ENCODE results near the gene SERPINB4.

The SERPINB4 gene

DNA sequence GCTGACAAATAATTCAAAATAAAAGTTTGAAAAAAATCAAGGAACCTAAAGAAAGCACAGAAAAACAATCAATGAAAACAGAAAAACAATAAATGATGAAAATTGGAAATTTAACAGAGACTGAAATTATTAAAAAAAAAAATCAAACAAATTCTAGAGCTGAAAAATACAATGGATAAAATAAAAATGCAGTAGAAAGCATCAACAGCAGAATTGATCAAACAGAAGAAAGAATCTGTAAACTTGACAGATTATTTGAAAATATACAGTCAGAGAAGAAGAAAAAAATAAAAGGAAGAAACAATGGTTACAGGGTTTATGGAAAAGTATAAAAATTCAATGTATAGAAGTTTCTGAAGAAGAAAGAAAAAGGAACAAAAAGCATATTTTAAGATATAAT lies 16.2 kb downstream of the SERPINB4 start:
- no peak for DNase-seq (ENCODE audit: low read depth, low spot score)

DNA sequence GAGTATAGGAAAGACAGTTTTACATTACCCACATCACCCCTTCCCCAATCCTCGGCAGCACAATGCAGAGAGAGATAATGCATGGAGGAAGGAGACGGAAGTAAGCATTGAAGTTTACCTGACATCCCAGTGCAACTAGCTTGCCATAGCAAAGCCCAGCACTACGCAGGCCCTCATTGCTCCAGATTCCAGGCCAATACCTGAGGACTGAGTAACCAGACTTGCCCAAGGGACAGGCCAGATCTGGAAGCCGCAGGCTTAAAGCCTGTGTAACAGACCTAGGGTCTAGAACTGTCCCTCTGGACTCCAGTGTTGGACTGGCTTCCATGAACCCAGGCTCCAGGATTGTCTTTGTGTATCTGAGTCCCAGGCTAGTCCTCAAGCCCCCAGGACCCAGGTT lies 17.6 kb downstream of the SERPINB4 start:
- no peak for DNase-seq (ENCODE audit: low read depth, low spot score)

DNA sequence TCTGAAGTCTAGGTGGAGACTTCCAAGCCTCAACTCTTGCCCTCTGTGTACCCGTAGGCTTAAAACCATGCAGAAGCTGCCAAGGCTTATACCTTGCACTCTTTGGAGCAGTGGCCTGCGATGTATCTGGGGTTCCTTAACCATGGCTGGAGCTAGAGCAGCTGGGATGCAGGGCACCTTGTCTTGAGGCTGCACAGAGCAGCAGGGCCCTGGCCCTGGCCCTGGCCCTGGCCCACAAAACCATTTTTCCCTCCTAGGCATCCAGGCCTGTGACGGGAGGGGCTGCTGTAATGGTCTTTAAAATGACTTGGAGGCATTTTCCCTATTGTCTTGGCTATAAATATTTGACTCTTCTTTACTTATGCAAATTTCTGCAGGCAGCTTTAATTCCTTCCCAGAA lies 19.2 kb downstream of the SERPINB4 start:
- no peak for DNase-seq (ENCODE audit: low read depth, low spot score)

DNA sequence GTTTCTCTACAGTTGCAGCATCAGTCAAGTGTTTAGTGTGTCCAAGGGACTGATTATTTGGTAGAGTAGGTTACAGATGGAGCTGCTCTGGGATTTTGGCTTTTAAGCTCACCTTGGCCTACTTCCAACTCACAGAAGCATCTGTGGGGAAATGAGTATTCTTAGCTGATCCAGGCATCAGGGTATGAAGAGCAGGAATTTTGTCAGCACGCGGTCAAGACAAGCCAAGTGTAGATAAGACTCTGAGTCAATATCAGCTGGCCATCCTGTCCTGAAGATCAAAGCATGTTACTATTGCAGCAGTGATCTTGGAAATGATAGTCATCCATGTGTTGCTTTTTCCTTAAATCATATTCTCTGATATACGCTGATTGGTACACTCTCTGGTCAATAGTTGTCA lies 24.4 kb downstream of the SERPINB4 start:
- no peak for DNase-seq (ENCODE audit: low read depth, low spot score)

DNA sequence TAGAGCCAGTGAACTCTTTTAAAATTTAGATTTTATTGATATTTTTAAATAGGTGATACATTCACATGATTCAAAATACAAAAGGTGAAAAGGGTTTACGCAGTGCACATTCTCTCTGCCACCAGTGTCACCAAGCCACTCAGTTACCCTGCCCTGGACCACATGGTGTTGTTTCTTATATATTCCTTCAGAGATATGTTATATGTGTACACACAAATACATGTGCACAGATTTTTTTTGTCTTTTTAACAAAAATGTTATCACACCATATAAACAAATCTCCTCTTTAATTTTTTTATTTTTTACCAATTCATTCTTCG lies 26.2 kb downstream of the SERPINB4 start:
- no peak for DNase-seq (ENCODE audit: low read depth, low spot score)

DNA sequence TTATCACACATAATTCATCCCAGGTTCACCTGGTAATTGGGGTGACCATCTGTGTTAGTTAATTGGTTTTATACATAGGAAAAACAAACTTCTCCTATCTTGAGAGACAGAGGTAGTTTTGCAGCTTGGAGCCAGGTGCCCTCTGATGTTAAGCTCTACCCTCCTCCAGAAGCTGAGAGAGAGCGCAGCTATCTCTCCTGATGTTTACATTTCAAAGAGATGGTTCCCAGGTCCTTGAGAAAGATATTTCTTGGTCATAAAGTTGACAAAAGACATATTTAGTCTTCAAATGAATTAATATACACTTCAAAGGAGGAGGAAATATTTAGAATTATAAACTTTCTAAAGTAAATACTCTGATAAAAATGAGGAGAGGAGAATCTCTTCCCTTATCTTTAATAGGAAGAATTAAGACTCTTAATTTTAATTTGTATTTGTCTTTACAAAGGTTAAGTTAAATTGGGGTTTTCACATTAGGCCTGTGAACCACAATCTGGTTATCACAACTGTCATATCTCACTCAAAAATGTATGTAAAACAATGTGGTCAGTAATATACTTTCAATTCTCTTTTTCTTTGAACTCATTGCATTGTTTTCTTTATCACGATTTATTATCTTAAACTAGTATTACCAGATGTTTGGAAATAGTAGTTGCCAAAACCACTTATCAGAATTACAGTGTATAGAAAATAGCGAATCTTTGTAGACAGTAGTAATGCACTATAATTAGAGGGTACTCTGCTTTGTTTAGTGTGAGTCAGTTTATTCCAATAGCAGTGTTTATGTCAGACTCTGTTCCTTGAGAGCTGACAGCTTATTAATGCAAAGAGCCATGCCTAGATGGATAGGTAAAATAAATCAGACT lies 26.8 kb downstream of the SERPINB4 start:
- DNase-seq (ENCODE audit: low read depth, low spot score), result no peak

DNA sequence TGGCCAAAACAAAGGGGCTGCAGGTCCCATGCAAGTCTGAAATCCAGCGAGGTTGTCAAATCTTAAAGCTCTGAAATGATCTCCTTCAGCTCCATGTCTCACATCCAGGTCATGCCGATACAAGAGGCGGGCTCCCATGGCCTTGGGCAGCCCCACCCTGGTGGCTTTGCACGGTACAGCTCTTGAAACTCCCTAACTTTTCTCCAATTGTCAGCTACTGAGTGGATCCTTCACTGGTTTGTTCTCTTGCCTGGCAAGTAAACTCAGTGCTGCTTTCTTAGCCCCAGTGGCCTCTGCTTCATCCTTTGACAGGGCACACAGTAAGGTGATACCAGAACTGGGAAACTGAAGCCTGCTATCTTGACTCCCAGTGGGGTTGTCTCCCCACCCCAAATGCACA lies 30.6 kb downstream of the SERPINB4 start:
- DNase-seq (ENCODE audit: low read depth, low spot score), result no peak

DNA sequence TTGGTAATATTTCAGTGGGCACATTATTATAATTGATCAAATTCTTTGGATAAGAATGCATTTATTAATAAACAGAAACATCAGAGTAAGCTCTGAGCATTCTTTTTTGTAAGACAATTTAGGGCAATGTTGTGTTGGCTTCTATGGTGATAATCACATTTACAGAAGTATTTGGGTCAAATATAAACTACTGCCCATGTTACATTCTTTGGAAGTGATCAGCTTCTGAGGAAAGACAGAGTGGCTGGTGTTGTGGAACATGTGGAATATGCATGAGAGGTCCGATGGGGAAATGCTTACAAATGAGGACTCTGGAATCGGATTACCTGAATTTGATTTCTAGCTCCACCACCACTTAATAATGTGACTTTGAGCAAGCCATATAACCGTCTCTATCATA lies 37.5 kb downstream of the SERPINB4 start:
- DNase-seq (ENCODE audit: low read depth, low spot score), result no peak

DNA sequence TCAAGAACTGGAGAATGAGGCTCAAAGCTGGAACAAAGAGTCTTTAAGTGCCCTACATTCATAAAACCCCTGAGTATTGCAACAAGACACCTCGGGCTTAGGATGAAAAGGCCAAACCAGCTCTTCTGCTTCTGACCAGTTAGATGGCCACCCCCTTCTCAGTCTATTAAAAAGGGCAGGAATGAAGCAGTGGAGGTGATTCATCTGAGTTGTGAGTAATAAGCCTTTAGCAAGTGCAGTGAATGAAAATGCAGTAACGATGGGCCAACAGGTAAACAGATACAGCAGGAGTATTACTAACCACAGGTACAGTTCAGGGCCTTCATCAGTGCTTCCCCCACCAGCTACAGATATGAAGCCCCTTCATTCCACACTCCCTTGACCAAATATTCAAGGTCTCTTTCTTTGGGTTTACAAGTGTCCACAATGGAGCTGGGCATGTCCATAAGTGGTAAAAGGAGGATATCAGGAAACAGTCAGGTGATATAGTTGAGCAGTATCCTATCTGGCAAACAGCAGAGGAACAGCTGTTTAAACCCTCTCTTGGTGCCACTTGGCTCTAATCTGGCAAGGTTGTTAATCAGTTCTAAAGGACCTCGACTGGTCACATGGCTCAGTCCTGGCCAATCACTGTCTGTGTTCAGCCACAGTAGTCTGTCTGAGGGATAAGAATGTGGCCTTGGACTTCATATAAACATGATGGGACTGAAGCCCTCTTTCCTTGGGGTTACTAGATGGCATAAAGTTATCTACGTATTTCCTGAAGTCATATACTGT lies 39.1 kb downstream of the SERPINB4 start:
- no peak for DNase-seq (ENCODE audit: low read depth, low spot score)

DNA sequence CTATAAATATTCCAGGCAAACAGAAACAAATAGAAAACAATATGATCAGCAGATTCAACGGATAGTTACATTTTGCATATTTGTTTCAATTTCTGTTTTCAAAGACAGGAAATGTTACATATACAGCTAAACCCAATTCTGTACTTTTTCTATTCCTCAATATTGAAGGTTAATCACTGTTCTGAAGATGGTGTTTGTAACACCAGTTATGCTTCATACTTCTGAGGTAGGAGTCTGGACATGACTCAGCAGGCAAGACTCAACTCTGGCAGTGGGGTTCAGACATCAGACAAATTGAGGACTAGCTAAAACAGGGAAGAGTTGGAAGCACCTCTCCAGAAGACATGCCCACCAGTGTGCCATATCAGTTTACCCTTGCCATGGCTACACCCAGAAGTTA lies 40.3 kb downstream of the SERPINB4 start:
- DNase-seq (ENCODE audit: low read depth, low spot score), result no peak

DNA sequence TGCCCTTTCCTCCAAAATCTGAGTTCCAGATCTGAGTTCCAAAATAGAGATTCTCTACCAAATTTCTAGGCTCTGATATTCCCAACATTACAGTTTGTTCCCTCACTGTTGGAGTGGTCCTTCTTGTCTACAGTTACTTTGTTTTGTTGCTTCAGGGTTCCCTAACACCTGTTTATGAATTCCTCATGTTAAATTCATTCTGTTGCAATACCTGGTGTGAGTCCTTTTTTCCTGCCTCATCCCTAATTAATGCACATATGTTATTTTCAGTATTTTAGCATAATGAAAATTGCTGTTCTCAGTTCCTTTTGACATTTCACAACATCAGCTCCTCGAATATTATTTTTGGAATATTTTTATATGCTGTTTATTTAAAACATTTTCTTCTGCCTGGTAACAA lies 40.7 kb downstream of the SERPINB4 start:
- no peak for DNase-seq (ENCODE audit: low read depth, low spot score)

DNA sequence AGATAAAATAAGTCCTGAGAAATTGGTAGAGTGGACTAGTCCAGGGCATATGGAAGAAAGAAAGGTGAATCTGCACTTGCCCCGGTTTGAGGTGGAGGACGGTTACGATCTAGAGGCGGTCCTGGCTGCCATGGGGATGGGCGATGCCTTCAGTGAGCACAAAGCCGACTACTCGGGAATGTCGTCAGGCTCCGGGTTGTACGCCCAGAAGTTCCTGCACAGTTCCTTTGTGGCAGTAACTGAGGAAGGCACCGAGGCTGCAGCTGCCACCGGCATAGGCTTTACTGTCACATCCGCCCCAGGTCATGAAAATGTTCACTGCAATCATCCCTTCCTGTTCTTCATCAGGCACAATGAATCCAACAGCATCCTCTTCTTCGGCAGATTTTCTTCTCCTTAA lies 47.1 kb downstream of the SERPINB4 start:
- DNase-seq (ENCODE audit: low read depth, low spot score), result no peak

DNA sequence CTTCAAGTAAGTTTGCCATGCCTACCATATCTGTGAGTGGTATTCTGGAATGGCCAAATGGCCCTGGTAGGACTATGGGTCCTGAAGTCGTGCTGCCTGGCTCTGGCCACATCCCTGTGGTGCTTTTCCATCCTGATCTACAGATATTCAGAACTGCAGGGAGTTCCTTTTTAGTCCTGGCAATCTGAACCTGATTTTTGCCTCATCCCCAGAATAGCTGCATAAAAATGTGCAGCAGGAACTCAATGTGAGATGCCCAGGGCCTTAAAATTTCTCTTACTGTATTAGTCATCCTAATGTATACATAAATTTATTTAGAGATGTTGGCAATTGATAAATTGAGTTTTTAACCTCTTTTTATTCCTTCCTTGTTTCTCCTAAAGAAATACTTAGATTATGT lies 51.6 kb downstream of the SERPINB4 start:
- no peak for DNase-seq (ENCODE audit: low read depth, low spot score)

DNA sequence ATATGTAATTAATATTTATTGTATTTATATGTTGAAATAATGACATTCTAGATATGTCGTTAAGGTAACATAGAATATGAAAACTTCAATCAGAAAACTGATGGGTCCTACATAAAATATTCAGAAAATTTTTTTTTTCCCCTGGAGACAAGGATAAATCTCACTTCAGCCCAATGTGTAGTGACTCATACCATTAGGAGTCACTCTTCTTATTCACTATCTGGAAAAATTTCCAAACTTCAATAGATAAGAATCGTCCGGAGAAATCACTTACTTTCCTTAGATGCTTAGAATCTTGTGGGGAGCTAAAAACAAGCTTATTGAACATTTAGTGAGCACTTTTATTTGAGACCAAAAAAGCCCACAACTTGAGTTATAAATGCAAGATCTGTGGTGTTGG lies 52.3 kb downstream of the SERPINB4 start:
- no peak for DNase-seq (ENCODE audit: low read depth, low spot score)

DNA sequence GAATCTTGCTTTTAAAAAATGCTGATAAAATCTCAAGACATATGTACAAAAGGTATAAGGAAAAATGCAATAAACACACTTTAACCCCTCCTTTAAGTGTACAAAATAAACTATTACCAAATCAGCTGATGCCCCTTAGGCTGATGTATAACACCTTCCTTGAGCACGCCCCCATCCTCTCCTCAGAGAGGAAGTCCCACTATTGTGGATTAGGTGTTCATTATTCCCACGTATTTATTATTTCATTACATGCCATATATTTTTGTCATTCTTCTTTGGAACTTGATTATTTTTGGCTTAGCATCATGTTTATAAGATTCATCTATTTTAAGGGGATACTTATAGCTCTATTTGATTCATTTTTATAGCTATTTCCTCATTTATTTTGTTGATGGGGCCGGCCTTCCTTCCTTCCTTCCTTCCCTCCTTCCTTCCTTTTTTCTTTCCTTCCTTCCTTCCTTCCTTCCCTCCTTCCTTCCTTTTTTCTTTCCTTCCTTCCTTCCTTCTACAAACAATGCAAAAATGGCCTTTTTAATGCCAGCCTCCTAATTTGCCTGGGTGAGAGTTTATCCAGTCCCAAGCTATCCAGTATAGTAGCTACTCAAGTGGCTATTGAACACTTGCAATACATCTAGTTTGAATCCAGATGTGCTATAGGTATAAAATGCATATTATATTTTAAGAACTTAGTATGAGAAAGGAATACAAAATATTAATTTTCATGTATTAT lies 52.9 kb downstream of the SERPINB4 start:
- no peak for DNase-seq (ENCODE audit: low read depth, low spot score)

DNA sequence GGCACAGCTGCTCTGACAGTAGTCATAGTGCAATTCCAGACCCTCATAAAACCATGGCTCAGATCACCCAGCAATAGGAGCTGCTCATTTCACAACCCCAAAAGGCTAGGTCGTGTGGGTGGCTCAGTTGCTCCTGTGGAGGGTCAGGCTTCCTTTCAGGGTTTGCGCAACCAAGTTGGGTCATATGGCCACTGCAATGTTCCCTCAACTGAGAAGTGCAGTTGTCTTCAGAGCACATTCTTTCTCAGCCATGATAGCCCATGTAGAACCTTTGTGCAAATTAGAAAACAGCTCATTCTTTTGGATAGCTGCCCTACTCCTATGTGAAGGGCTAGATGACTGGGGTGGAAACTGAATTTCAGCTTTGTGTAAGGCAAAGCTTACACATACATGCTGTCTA lies 53.7 kb downstream of the SERPINB4 start:
- no peak for DNase-seq (ENCODE audit: low read depth, low spot score)

DNA sequence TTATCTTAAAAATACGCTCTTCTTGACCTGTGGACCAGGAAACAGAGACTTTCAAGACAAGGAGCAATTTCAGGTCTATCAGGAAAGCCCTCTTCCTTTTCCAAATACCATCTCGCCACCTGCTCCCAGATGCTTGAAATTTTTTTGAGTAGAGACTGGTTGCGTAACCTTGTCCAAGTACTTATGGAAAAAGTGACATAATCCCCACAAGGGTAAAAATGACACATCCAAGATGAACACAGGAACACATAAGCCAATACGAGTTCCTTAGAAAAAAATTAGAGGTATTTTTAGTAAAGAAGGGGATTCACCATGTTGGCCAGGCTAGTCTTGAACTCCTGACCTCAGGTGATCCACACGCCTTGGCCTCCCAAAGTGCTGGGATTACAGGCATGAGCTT lies 55.1 kb downstream of the SERPINB4 start:
- no peak for DNase-seq (ENCODE audit: low read depth, low spot score)
